Renal cortex interstitium (tissue), 11 donors: Measurements from ENCODE around the gene PHPT1. TPM values are rescaled to one million over a fixed set of nuclear protein-coding genes. Genes with fewer than 3 reads are reported as not detected.
"Not testable (repeated sequence)": the region's sequence is repeated elsewhere in the genome, so short reads cannot be mapped to it uniquely, and the experiment has no call there.

Experiments
- DNase-seq, 11 donors: peaks; one replicate each; pipeline ENCODE4 v3.0.0-alpha.2; 2013; ENCODE audit warnings: low read depth in 9 of 11, low spot score in 4 of 11; ENCODE audit errors: extremely low read depth in 1 of 11
- polyA plus RNA-seq, 3 donors: library from polyadenylated mRNA; unstranded; fragments of 120-200 nt; gene quantifications; one replicate each; pipeline ENCODE4 v1.2.1, GENCODE V29; 2013; ENCODE audit not compliant: insufficient read length in 3 of 3

Gene PHPT1
- polyA plus RNA-seq, 3 donors, result 63.4 to 111 (median 93.7) TPM

- DNase-seq, result no peak
These were observed 14.5 kb downstream of the PHPT1 start for GRCh38 chr9:136863623-136864273.

- no peak for DNase-seq
These were observed 16.0 kb downstream of the PHPT1 start for GRCh38 chr9:136865041-136865767.

- DNase-seq, result no peak
These were observed 16.5 kb downstream of the PHPT1 start for GRCh38 chr9:136865768-136866103.

GRCh38 chr9:136866898-136867421, 17.8 kb downstream of the PHPT1 start:
- not testable (repeated sequence) for DNase-seq

- no peak for DNase-seq
These were observed 18.3 kb downstream of the PHPT1 start for GRCh38 chr9:136867480-136867879.

GRCh38 chr9:136867917-136868316, 18.7 kb downstream of the PHPT1 start:
- DNase-seq, result no peak

GRCh38 chr9:136868644-136869043, 19.4 kb downstream of the PHPT1 start:
- no peak for DNase-seq

GRCh38 chr9:136869611-136870010, 20.4 kb downstream of the PHPT1 start:
- not testable (repeated sequence) for DNase-seq

- no peak for DNase-seq
These were observed 25.9 kb downstream of the PHPT1 start for GRCh38 chr9:136875155-136875554.

- DNase-seq, result no peak
These were observed 27.3 kb downstream of the PHPT1 start for GRCh38 chr9:136876476-136876875.

GRCh38 chr9:136880651-136881050, 31.4 kb downstream of the PHPT1 start:
- no peak for DNase-seq

GRCh38 chr9:136881691-136882108, 32.5 kb downstream of the PHPT1 start:
- DNase-seq, result no peak

GRCh38 chr9:136882109-136882946, 33.1 kb downstream of the PHPT1 start:
- DNase-seq, result no peak

GRCh38 chr9:136882947-136883283, 33.7 kb downstream of the PHPT1 start:
- not testable (repeated sequence) for DNase-seq

- DNase-seq, result not testable (repeated sequence)
These were observed 34.5 kb downstream of the PHPT1 start for GRCh38 chr9:136883670-136884069.

GRCh38 chr9:136885950-136886578, 36.9 kb downstream of the PHPT1 start, which contains the start of gene TRAF2:
TSS of gene TRAF2 (plus strand) at chr9:136886516. CDS start at chr9:136898741, 12,225 bp downstream.
- peak; percentile 92 to 98 (median 96) for DNase-seq

- peak in 1 of 11 donors; percentile 15 for DNase-seq
These were observed 37.7 kb downstream of the PHPT1 start for GRCh38 chr9:136886610-136887597.

- no peak for DNase-seq
These were observed 39.2 kb downstream of the PHPT1 start for GRCh38 chr9:136888454-136888853.
